Frontal cortex (tissue), 4 donors: Measurements from ENCODE around the gene RHOC. TPM values are rescaled to one million over a fixed set of nuclear protein-coding genes. Genes with fewer than 3 reads are reported as not detected.

Experiments
- DNase-seq, 2 donors: peaks; one replicate each; pipeline ENCODE4 v3.0.0; 2012; ENCODE audit warnings: low spot score in 2 of 2
- FAIRE-seq: peaks from 2 replicates; lab custom pipeline; 2012; peaks lifted over from hg19 to GRCh38; lab: Jason Lieb, UNC
- total RNA-seq: library from RNA; depleted of rRNA; stranded (reverse); fragments of >200 nt; gene quantifications from one replicate; pipeline ENCODE4 v1.2.3, GENCODE V29; 2014
- donor health status: control.
- donor health status: control.
- donor health status: control.

RHOC gene
- total RNA-seq, 1 donor from 2014 or later: 35.1 TPM

DNA sequence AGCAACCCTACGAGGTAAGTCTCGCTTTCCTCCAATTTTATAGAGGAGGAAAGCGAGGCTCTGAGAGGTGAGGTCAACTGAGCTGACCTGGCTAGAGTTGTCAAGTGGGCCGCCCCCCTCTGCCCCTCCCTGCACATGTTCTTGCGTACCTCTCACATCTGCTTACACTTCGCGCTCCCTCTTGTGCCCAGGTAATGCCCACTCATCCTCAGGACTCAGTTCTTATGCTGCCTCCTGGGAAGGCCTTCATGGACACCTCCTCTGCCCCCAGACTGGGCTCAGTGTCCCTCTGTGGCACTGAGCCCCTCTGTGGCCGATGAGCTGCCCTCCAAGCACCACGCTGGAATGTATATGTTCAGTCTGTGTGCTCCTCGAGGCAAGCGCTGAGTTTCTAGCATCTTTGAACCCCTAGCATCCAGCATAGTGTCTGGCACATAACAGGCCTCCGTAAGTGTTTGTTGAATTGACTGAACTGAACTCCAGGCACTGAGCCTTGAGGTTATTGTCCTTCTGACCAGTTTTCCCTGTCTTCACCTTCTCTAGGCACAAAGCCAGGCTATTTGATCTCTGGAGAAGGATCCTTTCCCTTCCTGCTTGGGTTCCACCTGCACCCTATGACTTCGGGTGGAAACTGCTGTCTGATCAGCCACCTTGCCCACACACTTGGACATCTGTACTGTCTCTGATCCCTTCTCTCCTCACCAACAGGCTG is 19.0 kb downstream of the RHOC start:
- FAIRE-seq: no peak
- DNase-seq: no peak

GRCh38 chr1:112687361-112687760 is 19.6 kb downstream of the RHOC start:
- DNase-seq (no peak), FAIRE-seq (no peak)

DNA sequence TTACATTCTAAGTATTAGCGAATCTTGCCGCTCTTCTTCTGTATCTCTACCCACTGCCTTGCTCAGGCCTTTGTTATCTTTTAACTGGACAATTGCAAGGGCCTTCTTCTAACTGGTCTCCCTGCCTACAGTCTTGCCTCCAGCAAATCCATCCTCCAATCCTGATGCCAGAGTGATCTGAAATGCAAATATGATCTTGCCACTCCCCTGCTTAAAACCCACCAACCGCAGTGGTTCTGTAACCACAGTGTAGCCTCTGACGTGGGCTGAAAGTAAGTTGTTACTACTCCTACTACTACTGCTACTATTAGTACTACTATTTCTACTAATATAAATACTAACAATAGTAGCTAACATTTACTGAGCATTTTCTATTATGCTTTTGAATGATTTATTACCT is 20.1 kb downstream of the RHOC start:
- DNase-seq (no peak), FAIRE-seq (no peak)

- no peak for FAIRE-seq
- DNase-seq: no peak
Measured at GRCh38 chr1:112686417-112686816, 20.5 kb downstream of the RHOC start.

DNA sequence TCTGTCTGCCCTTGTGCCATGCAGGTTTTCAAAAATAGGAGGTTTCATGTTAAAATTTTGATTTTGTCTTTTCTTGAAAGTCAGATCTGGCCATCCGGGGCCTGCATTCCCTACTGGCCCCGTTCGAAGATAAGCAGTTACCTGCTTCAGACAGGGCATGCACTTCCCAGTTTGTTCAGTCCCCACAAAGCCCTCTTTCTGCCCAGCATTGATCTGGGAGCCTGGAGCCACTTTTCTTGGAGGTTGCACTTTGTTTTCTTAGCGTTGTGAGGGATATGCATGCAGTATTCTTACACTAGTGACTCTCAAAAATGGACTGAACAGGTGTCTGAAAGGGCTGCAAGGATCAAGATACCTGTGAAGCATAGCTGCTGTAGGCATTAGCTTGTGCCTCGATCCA is 21.0 kb downstream of the RHOC start:
- no peak for FAIRE-seq
- no peak for DNase-seq

DNA sequence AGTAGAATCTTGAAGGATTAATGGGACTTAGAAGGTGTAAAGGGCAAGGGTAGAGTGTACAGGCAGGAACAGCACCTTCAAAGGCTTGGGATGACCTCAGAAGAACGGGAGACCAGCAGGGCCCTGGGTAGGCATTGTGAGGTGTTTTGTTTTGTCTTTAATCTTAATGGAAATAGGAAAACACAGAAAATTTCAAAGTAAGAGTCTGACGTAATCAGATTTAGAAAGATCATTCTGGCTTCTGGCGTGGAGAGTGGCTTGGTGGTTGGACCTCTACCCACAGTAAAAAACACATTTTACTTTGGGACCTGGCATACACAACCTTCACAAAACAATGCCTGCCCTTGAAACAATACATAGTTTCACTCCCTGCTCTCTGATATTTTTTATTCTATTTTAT is 28.3 kb downstream of the RHOC start:
- FAIRE-seq (no peak), DNase-seq (no peak)

- DNase-seq (no peak), FAIRE-seq (no peak)
Measured at GRCh38 chr1:112677501-112677900, 29.4 kb downstream of the RHOC start.

DNA sequence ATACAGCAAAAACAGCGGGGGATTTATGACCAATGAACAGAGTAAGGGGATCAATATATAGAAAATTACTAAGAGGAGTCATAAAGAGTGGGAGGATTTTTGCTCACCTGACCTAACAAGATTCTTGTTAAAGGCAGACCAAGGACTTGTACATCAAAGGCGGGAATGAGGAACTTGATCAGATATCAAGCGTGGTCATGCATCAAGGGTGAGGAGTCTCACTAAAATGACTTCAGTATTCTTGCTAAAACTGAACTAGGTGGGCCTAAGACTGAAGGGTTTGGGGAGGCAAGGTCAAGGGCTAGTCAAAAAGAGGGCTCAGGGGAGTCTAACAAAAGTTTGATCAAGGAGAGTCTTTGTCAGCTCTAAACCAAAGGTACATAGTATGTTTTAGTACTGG is 30.4 kb downstream of the RHOC start:
- no peak for FAIRE-seq
- DNase-seq: no peak

DNA sequence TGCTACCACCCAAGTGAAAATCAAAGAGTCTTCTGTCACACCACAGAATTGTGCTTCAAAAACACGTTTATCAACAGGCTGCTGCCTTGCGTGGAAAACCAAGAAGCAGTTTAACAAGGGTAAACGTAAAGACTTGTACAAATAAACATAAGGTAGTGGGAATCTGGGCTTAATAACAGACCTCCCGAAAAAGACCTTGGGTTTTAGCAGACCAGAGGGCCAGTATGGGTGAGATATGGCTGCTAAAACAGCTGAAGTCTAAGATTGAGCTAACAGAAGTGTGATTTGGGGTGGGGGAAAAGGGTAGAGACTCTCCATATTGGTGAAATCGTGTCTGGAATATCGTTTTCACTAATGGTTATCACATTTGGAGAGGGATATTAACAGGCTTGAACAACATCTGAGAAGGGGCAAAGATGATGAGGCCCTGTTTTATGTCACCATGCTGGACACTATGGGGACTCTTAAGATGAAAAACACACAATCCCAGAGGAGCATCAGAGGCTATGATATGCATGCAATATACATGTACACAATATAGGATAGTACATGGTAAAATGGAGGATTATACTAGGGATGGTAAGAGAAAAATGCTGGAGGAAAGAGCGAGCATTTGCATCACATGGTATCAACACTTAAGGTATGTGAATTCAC is 31.1 kb downstream of the RHOC start:
- no peak for DNase-seq

GRCh38 chr1:112674986-112675727 is 31.8 kb downstream of the RHOC start:
- FAIRE-seq: no peak
- DNase-seq: peak; percentile 69 to 71

More for the DNA sequence above, 31.1 kb downstream of the RHOC start:
- FAIRE-seq: no peak

- no peak for FAIRE-seq
Measured at GRCh38 chr1:112674440-112674985, 32.4 kb downstream of the RHOC start, which contains the start of gene MOV10. TSS of gene MOV10 (plus strand) at chr1:112674659. CDS start at chr1:112674913, 254 bp downstream.

GRCh38 chr1:112673592-112674439 is 33.1 kb downstream of the RHOC start:
- DNase-seq (no peak), FAIRE-seq (no peak)

More at GRCh38 chr1:112674440-112674985, 32.4 kb downstream of the RHOC start, which contains the start of gene MOV10:
- peak in 1 of 2 donors; percentile 38 for DNase-seq

DNA sequence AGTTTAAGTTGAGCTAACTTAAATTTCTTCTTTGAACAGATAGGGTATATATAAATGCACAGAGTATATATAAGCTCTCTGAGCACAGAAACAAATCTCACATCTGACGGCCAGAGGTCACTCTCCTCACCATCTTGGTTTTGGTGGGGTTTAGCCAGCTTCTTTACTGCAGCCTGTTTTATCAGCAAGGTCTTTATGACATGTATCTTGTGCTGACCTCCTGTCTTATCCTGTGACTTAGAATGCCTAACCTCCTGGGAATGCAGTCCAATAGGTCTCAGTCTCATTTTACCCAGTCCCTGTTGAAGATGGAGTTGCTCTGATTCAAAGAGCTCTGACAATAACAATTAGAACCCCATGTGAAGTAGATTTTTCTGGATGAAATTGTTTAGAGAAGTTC is 34.1 kb downstream of the RHOC start:
- DNase-seq: no peak
- no peak for FAIRE-seq

GRCh38 chr1:112672009-112672408 is 34.9 kb downstream of the RHOC start:
- DNase-seq (no peak), FAIRE-seq (no peak)

GRCh38 chr1:112666946-112667345 is 40.0 kb downstream of the RHOC start:
- DNase-seq (no peak), FAIRE-seq (no peak)

DNA sequence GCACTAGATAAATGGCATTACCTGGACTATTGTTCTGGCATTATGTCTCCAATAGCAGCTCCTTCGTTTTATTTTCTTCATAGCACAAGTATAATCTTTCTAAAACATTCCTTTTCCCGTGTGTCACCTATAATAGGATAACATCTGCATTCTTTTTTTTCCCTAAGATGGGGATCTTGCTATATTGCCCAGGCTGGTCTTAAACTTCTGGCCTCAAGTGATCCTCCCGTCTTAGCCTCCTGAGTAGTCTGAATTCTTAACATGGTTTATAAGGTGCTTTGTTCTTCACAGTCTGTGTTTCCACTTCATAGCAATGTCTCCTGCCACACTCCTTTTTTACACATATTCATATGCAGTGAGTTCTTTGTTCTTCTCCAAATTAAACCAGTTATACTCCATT is 41.1 kb downstream of the RHOC start:
- DNase-seq: no peak
- no peak for FAIRE-seq

DNA sequence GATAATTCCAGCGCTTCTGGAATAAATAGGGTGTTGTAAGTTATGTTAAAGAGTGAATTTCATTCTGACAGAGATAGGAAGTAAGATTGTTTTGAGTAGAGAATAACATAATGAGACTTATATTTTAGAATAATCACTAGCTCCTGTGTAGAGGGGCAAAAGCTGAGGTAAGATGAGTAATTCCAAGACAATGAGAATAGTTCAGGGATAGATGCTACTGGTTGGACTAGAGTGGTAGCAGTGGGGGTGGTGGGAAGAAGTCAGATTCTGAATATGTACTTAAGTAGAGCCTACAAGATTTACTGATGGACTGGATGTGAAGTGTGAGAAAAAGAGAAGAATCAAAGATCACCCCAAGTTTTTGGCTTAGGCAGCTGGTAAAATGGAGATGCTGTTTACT is 55.7 kb downstream of the RHOC start:
- no peak for FAIRE-seq

More for the DNA sequence above, 55.7 kb downstream of the RHOC start:
- no peak for DNase-seq
